Measurements from ENCODE around the gene RPP30. TPM values are rescaled to one million over a fixed set of nuclear protein-coding genes. Genes with fewer than 3 reads are reported as not detected.

Gene RPP30
- 29.8 and 30.6 TPM in 2 replicates for total RNA-seq

GRCh38 chr10:90871766-90872647 is at the start of gene RPP30:
RPP30 (plus strand) TSS chr10:90871974; CDS start chr10:90871987, 13 bp downstream.

DNA sequence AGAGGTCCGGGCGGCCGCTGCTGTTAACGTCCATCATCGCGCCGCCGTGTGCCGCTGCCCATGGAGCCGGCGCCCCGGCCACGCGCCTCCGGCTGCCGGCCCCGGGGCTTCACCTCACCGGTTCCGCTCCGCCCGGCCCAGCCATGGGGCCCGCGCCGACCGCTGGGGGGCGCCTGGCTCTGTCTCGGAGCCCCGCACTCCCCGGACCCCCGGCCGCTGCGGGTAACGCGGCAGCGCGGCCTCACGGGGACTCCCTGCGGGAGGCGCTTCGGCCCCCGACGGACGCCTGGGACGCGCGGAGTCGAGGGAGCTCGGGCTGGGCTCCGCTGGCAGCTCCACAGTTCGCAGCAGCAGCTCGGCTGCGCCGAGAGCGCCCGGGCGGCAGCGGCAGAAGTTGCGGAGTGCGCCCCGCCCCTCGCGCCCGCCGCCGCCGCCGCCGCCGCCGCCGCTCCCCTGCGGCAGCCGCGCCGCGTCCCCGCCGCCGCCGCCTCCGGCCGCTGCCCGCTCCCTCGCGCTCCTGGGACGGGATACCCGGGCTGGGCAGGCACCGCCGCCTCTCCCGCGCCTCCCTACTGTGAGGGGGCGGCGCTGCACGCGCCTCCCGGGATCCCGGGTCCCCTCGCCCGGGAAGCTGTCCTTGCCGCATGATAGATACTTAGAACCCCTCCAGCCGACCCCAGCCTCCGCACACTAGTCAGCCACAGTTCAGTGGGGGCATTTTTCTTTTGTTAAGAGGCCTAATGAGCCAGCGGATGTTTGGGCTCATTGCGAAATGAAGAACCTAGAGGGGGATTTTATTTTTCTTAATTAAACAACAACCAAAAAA is 13.9 kb upstream of the RPP30 start, which contains the start of gene HTR7:
HTR7 (minus strand) TSS at position 405 of the 826 bp plus-strand sequence; CDS start at position 37, 368 bp downstream.

GRCh38 chr10:90920986-90921666 is 49.4 kb downstream of the RPP30 start, which contains the start of gene ANKRD1:
ANKRD1 (minus strand) TSS chr10:90921087; CDS start chr10:90921027, 60 bp downstream.

Other genes with a start within 250 kb of the RPP30 start
- gene HTR7, start 13.9 kb upstream of the RPP30 start, total RNA-seq = under 0.01 and 0.19 TPM in 2 replicates
- gene ANKRD1, start 49.1 kb downstream of the RPP30 start, total RNA-seq = 240 and 1,685 TPM in 2 replicates

Data from bladder microvascular endothelial cell (primary cell).